KG1 (cell line): ENCODE data around the gene CYP26A1.
A peak's percentile ranks its signal among the peaks of the same experiment; 100 is the strongest.

Experiments used
- DNase-seq: peaks from one replicate; lab custom pipeline; 2025; lab: John Stamatoyannopoulos, UW

Gene CYP26A1

GRCh38 chr10:93073539-93074146 is at the start of gene CYP26A1:
Gene CYP26A1, plus strand, starts transcription at chr10:93073893. Its CDS starts 42 bp downstream, at chr10:93073935.
- no peak for DNase-seq

GRCh38 chr10:93026072-93026471 is 47.6 kb upstream of the CYP26A1 start:
- no peak for DNase-seq

- DNase-seq: no peak
Observed at GRCh38 chr10:93027508-93027907, 46.2 kb upstream of the CYP26A1 start.

- no peak for DNase-seq
Observed at GRCh38 chr10:93028883-93029282, 44.8 kb upstream of the CYP26A1 start.

GRCh38 chr10:93030409-93030808 is 43.3 kb upstream of the CYP26A1 start:
- DNase-seq: no peak

- no peak for DNase-seq
Observed at GRCh38 chr10:93032105-93032808, 41.4 kb upstream of the CYP26A1 start.

GRCh38 chr10:93032809-93033137 is 40.9 kb upstream of the CYP26A1 start:
- DNase-seq: no peak

- no peak for DNase-seq
Observed at GRCh38 chr10:93034426-93034825, 39.3 kb upstream of the CYP26A1 start.

- DNase-seq: no peak
Observed at GRCh38 chr10:93039110-93039509, 34.6 kb upstream of the CYP26A1 start.

- DNase-seq: peak; percentile 18
Observed at GRCh38 chr10:93039721-93040120, 34.0 kb upstream of the CYP26A1 start.

GRCh38 chr10:93054486-93054885 is 19.2 kb upstream of the CYP26A1 start:
- no peak for DNase-seq

GRCh38 chr10:93058139-93058538 is 15.6 kb upstream of the CYP26A1 start:
- DNase-seq: no peak

GRCh38 chr10:93059975-93060886 is 13.5 kb upstream of the CYP26A1 start, which contains the start of gene CYP26C1:
Gene CYP26C1, plus strand, starts transcription at chr10:93060798. Its CDS starts 466 bp downstream, at chr10:93061264.
- DNase-seq: no peak

- DNase-seq: no peak
Observed at GRCh38 chr10:93060887-93061593, 12.7 kb upstream of the CYP26A1 start.

GRCh38 chr10:93061594-93062513 is 11.8 kb upstream of the CYP26A1 start:
- DNase-seq: no peak

- no peak for DNase-seq
Observed at GRCh38 chr10:93062514-93063143, 11.1 kb upstream of the CYP26A1 start.

- DNase-seq: no peak
Observed at GRCh38 chr10:93063144-93063976, 10.3 kb upstream of the CYP26A1 start.

GRCh38 chr10:93063977-93064660 is 9.6 kb upstream of the CYP26A1 start:
- DNase-seq: no peak
